HG03439 (cell line): ENCODE measurements around the gene IL3.
"Not testable (repeated sequence)": the region's sequence is repeated elsewhere in the genome, so short reads cannot be mapped to it uniquely, and the experiment has no call there.

Experiments used
- ATAC-seq: cut with Tn5 transposase; IDR thresholded peaks from one replicate; pipeline ENCODE4 v1.9.1; 2021; ENCODE audit warnings: mild to moderate bottlenecking, moderate library complexity; ENCODE audit not compliant: unreplicated experiment

The IL3 gene

DNA sequence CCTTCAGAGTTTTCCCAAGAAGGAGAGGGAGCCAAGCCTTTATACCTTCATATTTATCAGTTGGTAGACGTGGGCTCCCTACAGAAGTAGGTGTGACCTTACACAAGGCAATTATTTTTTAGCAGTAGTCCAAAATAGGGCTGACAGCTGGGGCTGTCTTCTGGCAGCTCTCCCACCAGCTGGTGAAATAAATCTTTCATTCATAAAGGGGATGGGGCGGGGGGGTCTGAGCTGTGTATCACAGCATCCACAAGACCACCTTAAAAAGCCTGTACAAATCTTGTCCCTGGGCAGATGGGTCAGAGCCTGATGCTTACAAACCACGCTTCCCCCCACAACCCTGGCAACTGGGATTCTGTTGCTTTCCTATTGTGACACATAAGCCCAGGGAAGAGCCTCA, 32.8 kb downstream of the IL3 start:
- no peak for ATAC-seq

DNA sequence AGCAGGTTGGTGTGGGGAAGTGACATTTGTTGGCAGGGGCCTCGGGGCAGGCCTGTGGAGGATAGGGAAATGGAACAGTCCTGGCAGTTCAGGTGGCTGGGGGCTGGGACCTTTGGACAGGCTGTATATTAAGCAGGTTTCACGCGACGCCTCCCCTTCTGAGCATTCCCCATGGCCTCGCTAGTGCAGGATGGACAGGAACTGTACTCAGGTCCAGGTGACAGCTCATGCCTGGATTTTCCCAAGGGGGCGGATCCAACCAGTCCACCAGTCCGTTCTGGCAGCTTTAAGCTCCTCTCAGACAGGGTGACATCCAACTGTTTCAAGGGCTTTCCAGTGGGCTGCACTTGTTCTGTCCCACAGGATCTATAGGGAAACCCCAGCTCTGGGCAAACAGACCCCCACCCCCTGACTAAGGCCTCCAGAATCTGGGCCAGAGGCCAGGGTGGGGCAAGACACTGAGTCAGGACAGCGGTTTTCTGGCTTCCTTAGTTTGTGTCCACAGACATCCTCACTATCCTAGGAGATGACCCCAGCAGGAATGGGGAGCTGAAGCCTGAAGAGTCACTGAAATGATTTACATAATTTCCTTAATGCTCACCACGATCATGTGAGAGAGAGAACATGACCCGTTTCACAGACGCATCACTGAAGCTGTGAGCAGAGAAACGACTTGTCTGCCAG, 34.1 kb downstream of the IL3 start:
- ATAC-seq, result no peak

DNA sequence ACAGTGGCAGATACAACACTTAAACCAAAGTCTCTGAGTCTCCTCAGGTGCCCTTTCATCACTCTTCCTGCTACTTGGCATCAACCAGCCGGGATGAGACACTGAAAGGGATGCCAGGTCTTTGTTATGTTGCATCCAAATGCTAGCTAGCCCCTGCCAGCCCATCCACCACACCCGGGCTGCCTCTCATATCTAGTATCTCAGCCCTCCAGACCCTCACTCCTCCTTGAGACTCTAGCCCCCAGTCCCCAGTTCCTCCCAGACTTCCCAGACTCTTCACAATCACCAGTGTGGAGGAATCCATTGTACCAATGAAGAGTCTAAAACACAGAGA, 34.6 kb downstream of the IL3 start:
- no peak for ATAC-seq

DNA sequence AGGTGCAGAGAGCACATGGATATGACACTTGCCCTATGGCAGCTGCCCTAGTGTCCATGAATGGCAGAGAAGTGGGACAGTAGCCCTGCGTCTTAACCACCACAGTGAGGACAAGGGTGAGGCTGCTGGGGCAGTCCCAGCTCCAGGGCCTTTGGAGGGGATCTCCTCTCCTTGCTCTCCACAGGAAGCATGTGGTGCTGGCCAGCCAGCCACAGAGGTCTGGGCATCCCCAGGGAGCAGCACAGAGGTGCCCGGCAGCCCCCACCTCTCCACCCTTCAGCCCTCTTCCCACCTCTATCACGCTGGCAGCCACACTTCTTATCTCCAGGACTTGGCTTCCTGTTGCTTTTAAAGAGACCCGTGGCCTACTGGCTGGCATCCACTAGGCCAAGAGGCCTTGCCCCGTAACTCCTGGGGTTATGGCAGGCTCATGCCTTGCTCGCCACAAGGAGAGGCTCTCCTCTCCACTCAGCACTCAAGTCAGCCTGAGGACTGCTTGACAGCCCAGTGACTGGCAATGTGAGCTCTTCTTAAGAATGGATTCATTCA, 35.0 kb downstream of the IL3 start:
- ATAC-seq, result no peak

DNA sequence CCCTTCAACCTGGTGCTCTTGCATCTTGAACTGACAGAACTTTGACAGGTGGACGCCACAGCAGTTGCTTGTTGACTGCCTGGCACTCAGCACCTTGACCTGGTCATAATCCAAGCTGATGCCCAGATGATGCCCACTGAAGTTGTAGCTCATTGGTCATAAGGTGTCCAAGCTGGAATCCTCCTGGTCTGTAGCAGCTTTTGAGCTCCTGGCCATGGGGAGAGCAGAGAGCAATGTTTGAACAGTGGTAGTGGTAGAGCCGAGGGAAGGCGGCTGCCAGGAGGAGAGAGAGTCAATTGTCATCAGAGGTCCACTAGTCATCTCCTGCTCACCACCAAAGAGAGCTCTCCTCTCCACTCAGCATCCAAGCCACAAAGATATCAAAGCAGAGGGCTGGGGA, 36.4 kb downstream of the IL3 start:
- no peak for ATAC-seq

DNA sequence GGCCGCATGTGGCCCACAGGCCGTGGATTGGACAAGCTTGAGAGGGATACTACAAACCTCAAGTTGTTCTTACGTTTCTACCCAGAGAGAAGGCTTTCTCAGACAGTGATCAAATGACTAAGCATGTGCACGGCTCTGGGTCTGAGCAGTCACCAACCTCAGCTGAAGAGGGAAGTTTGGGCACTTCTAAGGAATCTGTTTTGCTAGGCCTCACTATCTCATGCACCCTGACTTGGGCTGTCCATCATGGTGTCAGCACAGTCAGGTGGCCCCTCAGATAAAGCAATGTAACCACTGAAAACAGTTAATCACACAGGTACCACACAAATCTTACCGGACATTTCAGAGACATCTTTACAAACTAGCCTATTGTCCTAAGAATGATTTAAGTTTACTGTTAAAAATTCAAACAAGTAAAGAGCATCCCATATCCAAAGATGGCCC, 37.7 kb downstream of the IL3 start:
- no peak for ATAC-seq

DNA sequence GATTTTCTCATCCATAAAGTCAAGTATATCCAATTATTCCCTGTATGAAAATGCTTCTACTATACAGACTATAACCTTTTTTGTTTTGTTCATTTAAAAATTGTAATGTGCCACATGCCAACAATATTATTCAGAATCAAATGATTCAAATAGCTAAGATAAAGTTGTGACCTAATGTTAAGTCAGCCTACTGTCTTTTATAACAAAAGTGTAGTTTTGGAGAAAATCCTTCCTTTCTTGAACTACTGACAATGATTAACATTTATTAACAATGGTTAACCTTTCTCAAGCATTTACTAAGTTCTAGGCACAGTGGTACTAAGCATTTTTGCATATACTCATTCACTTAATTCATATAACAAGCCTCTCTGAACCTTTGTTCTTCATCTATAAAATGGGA, 38.2 kb downstream of the IL3 start:
- no peak for ATAC-seq

DNA sequence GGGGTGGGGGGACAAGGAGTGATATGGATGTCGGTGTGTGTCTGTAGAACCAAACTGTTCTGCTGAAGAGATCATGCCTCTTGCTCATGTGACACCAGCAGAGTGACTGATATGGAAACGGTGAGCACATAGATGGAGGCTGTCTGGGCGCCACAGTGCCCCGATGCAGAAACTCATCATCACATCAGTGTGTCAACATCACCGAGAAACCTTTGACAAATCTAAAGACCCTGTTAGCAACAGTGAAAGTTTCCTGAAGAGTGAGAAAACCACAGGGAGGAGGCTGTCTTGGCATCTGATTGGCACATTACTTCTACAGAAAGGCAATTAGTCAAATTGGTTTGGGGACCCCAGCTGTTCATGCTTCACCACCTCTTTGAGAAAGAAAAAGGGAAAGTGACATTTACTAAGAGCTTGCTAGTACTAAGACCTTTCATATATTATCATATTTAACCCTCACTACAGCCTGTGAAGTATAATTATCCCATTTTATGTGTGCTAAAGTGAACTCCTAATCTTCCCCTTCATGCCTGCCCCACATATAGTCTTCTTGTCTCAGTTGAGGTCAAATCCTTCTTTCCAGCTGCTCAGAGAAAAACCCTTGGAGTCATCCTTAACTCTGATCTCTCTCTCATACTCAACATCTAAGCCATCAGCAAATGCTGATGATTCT, 38.8 kb downstream of the IL3 start:
- peak; percentile 43 for ATAC-seq

DNA sequence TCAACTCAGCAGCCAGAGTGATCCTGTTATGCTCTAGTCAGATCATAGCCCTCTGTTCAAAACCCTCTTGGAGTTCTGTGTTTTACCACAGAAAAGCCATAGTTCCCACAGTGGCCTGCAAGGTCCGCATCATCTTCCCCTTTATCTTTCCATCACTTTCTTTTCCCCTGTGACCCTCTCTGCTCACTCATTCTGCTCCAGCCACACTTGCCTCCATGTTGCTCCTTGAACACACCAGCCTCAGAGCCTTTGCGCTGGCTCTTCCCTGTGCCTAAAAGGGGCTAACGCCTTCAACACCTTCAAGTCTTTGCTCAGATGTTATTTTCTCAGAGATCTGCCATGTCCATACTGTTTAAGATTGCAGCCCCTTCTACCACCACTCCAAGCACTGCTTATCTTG, 39.5 kb downstream of the IL3 start:
- no peak for ATAC-seq

DNA sequence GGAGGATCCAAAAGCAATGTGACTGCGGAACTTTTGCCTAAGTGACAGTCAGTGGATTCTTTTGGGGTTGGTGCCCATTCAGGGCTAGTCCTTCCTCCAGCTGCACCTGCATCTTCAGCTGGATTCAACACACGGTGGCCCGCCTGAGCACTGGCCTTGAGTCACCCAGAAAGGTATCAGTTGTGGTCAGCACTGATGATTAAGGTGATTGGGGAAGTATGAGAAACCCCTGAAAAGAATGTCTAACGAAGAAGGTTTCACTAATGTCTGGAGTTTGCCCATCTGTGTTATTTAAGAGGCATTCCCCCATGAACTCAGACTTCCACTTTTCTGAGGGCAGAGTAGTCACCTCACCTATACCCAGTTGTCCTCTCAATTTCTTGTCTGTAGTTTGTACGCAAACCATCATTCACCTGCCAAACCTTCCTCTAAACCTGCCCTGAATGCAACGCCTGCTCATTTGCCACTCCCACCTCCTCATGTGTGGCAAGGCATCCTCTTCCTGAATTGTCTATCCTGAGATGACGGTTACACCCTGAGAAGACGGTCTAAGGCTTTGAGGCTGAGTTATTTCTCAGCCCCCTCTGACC, 40.3 kb downstream of the IL3 start:
- ATAC-seq, result no peak

DNA sequence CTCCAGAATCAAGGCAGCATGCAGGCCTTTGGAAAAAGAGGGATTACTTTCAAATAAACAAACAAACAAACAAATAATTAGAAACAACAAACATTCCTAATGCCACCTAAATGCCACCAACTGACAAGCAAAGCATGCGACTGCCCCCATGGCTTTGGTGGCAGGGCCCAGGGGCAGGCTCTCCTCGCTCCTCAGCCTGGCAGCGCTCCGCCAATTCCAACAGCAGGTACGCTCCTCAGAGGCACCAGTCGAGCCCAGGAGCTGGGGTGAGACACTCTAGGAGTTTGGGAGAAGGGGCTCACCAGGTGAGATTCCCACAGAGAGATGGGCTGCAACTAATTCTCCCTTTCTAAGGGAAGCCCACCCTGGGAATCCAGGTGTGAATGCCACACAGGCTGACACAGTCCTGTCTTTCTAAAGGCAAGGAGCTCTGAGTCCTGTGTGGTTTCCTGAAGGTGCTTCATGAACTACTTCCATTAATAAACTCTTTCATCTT, 41.0 kb downstream of the IL3 start:
- no peak for ATAC-seq

DNA sequence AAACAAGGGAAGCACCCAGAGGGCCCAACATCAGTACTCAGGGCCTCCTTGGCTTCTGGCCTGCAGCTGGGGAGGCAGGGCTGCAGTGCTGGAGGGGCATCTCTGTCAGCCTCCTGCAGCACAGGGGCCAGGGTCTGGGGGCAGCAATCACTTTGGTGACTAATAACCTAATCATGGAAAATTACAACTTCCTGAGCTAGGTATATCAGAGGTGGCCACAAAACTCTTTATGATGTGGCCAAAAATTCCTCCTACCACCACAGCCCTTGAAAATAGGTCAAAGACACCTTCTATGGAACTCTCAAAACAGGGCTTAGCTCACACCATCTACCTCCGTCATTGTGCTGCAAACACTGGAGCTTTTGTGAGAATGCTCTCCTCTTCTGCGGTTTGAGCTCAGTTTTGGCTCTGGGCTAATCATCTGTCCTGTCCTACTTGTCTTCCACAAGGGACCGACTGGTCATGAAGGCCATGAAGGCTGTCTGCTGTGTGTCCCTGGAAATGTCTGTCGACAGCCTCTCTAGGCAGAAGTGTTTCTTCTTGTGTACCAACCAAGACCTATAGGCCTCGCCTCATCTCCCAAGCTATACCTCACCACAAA, 41.7 kb downstream of the IL3 start:
- ATAC-seq, result no peak

DNA sequence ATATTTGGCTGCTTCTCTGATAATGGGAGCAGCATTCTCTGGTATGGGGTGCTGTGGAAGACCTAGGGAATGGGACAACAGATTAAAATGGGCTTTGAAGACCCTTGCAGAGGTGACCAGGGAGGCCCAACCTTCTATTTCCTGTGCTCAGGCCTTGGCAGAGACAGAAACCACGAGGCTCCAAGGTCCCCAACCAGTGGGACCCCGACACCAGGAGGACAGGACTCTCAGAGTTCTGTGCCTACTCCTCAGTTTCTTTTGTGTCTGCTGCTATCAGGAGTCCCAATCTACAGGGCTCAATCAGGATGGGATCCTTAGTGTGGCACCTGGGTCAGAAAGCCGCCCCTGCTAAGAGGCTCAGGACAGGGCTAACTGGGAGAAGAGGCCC, 42.5 kb downstream of the IL3 start:
- ATAC-seq, result no peak

DNA sequence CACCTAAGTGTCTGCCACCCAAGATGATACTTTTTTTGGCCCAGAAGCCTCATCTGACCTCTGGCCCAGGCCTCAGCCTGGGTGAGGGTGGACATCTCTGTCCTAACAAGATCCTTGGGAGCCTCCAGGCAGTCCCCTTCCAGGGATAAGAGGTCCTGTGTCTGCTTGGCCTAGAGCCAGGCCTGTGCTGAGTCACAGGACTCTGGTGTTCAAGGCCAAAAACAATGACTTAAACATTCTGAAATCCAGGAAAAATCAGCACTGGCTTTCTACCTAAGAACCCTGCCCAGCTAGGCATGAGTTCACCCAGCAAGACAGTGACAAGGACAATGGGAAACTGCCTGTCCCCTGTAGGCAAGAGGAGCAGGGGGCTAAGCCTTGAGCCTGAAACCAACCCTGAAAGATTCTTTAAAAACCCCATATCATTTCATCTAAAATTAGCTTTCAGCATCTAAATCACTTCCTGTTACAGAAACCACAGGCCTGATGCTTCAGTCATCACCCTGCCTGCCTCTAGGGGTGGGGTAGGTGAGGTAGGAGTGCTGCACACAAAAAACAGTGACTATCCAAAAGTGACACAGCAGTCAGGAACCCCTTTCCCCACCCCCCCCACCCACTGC, 43.0 kb downstream of the IL3 start:
- ATAC-seq, result peak; percentile 72

DNA sequence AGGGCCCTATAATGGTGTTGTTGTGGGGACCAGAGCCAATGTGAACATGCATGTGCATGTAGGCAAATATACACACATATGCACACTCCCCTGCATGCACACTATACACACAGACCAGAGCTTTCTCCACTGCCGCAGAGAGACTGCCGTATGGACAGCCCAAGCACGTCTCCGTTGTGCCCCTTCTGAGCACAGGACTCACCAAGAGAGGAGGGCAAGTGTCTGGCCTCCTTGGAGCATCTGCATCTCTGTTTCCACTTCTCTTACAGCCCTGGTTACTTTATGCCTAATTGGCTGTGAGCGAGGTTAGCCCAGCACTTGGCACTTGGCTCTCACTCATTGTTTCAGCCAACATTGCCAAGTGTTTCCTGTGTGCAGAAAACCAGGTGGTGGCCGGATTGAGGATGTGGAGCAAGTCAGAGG, 43.5 kb downstream of the IL3 start:
- peak; percentile 8 for ATAC-seq

DNA sequence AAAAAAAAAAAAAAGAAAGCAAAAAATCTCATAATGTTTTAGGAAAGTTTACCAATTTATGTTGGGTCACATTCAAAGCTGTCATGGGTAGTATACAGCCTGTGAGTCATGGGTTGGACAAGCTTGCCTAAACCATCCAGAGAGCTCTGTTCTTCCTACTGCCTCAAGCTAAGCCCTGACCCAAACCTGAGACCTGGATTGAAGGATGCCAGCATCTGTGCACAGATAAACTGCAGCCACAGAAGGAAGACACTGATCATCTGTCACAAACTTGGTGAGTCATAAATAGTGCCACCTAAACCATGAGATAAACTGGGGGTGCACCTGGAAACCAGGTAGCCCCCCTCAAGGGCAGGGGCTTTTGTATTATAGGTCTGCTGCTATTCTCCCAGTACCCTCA, 44.1 kb downstream of the IL3 start:
- no peak for ATAC-seq

DNA sequence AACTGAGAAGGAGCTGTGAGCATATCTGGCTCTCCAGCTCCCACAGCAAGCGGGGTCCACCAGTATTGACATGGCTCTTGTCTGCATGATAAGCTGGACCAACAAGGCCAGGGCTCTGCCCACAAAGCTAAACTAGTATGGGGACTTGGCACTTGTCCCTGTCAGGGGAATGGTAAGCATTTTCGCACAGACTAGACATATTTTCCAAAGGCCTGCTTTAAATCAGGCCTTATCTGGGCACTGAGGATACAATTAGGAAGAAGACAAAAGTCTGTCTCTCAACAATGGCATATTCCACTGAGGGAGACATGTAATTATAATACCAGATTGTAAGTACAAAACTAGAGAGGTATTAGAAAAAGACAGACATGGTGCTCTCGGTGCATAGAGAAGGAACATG, 45.2 kb downstream of the IL3 start:
- ATAC-seq, result no peak

DNA sequence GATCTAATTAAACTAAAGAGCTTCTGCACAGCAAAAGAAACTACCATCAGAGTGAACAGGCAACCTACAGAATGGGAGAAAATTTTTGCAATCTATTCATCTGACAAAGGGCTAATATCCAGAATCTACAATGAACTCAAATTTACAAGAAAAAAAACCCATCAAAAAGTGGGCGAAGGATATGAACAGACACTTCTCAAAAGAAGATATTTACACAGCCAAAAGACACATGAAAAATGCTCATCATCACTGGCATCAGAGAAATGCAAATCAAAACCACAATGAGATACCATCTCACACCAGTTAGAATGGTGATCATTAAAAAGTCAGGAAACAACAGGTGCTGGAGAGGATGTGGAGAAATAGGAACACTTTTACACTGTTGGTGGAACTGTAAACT, 48.0 kb downstream of the IL3 start:
- not testable (repeated sequence) for ATAC-seq

DNA sequence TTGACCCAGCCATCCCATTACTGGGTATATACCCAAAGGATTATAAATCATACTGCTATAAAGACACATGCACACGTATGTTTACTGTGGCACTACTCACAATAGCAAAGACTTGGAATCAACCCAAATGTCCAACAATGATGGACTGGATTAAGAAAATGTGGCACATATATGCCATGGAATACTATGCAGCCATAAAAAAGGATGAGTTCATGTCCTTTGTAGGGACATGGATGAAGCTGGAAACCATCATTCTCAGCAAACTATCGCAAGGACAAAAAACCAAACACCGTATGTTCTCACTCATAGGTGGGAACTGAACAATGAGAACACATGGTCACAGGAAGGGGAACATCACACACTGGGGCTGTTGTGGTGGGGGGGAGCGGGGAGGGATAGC, 48.5 kb downstream of the IL3 start:
- ATAC-seq, result not testable (repeated sequence)

DNA sequence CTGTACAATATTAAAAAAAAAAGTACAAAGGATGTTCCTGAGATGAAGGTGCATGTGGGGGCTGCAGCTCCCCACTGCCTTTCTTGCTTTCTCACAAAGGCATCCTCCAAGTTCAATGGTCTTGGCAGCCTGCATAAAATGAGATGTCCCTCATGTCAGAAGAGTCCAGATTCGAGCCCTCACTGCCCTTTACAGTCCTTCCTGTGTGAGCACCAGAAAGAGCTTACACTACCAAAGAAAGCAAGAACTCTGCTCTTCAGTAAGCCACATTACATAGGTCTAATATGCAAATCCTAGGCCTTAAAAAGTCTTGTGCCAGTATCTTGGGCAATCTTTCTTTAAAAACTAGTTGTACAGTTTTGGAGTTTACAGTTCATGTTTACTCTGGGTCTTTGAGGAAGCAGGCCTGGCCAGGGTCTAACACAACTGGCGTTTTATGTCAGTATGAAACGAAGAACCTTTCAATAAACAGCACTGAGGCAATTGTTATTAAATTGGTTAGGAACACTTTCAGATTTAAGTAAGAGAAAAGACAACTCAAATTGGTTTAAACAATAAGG, 49.1 kb downstream of the IL3 start:
- ATAC-seq, result no peak

DNA sequence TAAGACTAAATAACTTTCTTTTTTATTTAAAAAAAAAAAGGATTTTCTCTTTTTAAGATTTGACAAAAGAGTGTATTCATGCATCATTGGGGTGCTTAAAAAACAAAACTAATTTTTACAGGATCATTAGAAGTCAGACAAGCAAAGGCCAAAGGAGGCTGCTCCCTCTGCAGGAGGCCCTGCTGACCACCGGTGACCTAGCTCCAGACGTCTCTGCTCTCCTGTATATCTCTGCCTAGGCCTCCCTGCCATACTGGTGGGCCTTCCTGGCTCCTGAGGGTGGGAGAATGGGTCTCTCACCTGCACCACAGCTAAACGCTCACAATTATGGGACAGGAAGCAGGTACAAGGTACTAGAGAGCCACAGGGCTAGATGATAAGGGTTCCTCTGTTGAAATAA, 49.7 kb downstream of the IL3 start:
- ATAC-seq, result no peak
